Stimulated activated CD4-positive, alpha-beta T cell treated with anti-CD3 and anti-CD28 coated beads, TNF-alpha, amount 100 ng/mL, for 1 hour (primary cell): Measurements from ENCODE around the gene B4GAT1.
"Not testable (repeated sequence)": the region's sequence is repeated elsewhere in the genome, so short reads cannot be mapped to it uniquely, and the experiment has no call there.

ENCODE experiments used
- DNase-seq, 3 donors: peaks; one replicate each; pipeline ENCODE4 v3.0.0-alpha.2; 2020; ENCODE audit warnings: low read depth in 3 of 3, low spot score in 1 of 3

The B4GAT1 gene

GRCh38 chr11:66311965-66312548 is 35.4 kb downstream of the B4GAT1 start:
- DNase-seq: peak; percentile 87 to 98 (median 96)

- no peak for DNase-seq
Measured at GRCh38 chr11:66311470-66311964, 35.9 kb downstream of the B4GAT1 start.

DNA sequence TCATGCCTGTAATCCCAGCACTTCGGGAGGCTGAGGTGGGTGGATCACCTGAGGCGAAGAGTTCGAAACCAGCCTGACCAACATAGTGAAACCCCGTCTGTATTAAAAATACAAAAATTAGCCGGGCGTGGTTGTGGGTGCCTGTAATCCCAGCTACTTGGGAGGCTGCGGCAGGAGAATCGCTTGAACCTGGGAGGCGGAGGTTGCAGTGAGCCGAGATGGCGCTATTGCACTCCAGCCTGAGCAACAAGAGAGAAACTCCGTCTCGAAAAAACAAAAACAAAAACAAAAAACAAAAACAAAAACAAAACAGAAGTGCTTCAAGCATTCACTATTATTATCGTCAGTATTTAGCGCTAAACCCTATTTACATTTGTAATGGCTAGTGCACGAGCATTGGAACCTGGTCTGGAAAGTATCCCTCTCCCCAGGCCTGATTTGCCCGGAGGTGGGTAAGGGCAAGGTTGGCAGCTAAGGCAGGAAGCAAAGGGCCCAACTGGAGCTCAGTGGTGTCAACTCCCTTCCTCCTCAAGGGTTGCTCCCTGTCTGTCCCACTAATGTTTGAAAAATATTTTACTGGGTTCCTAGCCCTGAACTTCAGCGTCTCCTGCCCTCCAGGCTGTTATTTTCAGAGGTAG is 36.5 kb downstream of the B4GAT1 start:
- not testable (repeated sequence) for DNase-seq

GRCh38 chr11:66310324-66310723 is 37.1 kb downstream of the B4GAT1 start:
- no peak for DNase-seq

GRCh38 chr11:66309475-66309874 is 38.0 kb downstream of the B4GAT1 start:
- DNase-seq: no peak

- DNase-seq: no peak
Measured at GRCh38 chr11:66302656-66303055, 44.8 kb downstream of the B4GAT1 start.

DNA sequence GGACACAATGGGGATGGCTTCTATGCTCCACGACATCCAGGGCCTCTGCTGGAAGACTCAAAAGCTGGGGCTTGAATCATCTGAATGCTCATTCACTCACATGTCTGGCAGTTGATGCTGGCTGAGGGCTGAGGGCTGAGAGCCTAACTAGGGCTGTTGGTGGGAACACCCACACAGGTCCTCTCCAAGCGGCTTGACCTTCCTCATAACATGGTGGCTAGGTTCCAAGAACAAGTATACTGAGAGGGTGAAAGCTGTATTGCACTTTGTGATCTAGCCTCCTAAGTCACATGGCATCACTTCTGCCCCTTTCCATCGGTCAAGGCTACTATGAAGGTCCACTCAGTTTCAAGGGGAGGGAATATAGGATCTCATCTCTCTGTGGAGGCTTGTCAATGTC is 48.2 kb downstream of the B4GAT1 start:
- DNase-seq: no peak

DNA sequence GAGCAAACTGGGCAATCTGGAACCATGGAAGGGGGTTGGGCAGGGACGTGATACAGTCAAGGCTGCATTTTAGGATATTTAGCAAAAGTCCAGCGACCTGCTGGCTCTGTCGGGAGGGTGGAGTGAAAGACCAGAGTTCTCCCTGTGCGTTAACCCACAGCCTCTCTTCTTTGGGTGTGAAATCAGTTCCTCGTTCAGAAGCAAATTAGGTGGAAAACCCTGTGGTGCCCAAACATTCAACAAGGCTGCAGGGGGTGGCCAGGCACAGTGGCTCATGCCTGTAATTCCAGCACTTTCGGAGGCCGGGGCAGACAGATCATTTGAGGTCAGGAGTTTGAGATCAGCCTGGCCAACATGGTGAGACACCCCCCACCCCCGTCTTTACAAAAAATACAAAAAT is 49.8 kb downstream of the B4GAT1 start:
- no peak for DNase-seq
